Measurements from ENCODE around the gene MAP2K7. TPM values are rescaled to one million over a fixed set of nuclear protein-coding genes. Genes with fewer than 3 reads are reported as not detected.

Gene MAP2K7
- total RNA-seq, 1 experiment from 2014 or later: 54.0 TPM

DNA sequence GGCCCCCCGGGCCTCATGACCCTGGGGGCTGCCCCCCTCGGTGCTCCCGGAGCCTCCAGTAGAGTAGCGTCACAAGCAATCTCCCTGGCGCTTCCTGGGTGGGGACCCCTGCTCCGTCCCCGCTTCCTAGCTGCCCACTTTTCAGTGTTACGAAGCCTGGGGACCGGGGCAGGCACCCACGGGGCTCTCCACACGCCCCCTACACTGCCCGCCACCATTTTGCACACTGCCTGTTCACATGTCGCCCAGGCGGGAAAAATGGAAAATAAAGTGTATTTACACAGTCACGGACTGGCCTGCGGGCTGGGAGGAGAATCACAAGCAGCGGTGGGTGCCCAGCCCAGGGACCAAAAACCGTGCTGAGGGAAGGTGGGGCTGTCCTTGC lies 39.0 kb upstream of the MAP2K7 start:
- no peak overlapping the region for H3K27ac ChIP-seq
- H2AFZ ChIP-seq: no peak overlapping the region
- ChIA-PET POLR2A (ENCODE audit: unreplicated experiment) (no interaction called here), CTCF (no interaction called here)
- H3K9me2 ChIP-seq (ENCODE audit: insufficient read depth): no peaks in the 10 kb centered on the region
- H3K4me1 ChIP-seq (replicated peaks; ENCODE audit: insufficient read depth): peaks cover 10% of the 10 kb centered on the region
- H3K36me3 ChIP-seq (ENCODE audit: low read depth): no peaks in the 10 kb centered on the region
- H3K9me3 ChIP-seq (ENCODE audit: insufficient read depth, low read depth): no peaks in the 10 kb centered on the region
- H3F3A ChIP-seq (ENCODE audit: insufficient read depth, low read depth): peaks cover 35% of the 10 kb centered on the region
- H3K27me3 ChIP-seq (ENCODE audit: insufficient read depth, low read depth): no peaks in the 10 kb centered on the region
- DNase-seq: no peak
- H3K4me3 ChIP-seq: no peak overlapping the region
- TF ChIP-seq, protein P1, sequence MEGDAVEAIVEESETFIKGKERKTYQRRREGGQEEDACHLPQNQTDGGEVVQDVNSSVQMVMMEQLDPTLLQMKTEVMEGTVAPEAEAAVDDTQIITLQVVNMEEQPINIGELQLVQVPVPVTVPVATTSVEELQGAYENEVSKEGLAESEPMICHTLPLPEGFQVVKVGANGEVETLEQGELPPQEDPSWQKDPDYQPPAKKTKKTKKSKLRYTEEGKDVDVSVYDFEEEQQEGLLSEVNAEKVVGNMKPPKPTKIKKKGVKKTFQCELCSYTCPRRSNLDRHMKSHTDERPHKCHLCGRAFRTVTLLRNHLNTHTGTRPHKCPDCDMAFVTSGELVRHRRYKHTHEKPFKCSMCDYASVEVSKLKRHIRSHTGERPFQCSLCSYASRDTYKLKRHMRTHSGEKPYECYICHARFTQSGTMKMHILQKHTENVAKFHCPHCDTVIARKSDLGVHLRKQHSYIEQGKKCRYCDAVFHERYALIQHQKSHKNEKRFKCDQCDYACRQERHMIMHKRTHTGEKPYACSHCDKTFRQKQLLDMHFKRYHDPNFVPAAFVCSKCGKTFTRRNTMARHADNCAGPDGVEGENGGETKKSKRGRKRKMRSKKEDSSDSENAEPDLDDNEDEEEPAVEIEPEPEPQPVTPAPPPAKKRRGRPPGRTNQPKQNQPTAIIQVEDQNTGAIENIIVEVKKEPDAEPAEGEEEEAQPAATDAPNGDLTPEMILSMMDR (conservative IDR thresholded peaks at IDR 0.05): no peak
- no peak for TF ChIP-seq EZH2 (IDR thresholded peaks at IDR 0.05; ENCODE audit: low read depth)
- H3K79me2 ChIP-seq (ENCODE audit: low read depth): no peaks in the 10 kb centered on the region
- no peak overlapping the region for H3K4me2 ChIP-seq
- intact Hi-C loops (cut with micrococcal nuclease; ENCODE audit: unreplicated experiment): no loop called here
- no TSS peak for BruUV-seq (replicated peaks)
- H4K20me1 ChIP-seq (ENCODE audit: insufficient read depth): no peaks in the 10 kb centered on the region

DNA sequence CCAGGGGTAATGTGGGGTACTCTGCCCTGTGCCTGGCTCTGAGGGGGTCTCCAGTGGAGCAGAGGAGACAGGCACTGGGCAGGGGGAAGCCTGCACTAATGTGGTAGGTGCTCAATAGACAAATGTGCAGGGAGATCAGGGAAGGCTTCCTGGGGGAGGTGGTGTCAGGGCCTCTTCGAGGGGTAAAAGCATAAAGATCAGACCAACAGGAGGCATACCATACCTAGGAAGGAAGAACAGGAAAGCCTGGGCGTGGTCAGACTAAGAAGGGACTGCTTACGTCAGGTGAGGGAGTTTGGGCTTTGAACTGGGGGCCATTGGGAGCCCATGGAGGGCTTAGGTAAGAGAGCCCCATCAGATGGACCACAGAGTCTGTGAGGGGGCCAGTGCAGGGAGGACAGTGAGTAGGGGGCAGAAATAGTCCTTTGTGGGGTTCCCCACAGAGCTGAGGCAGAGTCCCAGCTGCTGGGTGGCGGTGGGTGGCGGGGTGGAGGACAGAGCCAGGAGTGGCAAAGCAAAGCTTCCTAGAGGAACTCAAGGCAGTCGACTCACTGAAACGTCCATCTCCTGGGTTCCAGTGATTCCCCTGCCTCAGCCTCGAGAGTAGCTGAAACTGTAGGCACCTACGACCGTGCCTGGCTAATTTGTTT lies 38.3 kb upstream of the MAP2K7 start:
- CTCF ChIA-PET: no interaction called here
- H3K36me3 ChIP-seq (ENCODE audit: low read depth): no peaks in the 10 kb centered on the region
- H3K79me2 ChIP-seq (ENCODE audit: low read depth): no peaks in the 10 kb centered on the region
- no peak overlapping the region for H3K4me3 ChIP-seq
- H3K9me2 ChIP-seq (ENCODE audit: insufficient read depth): no peaks in the 10 kb centered on the region
- H3K4me2 ChIP-seq: no peak overlapping the region
- TF ChIP-seq EZH2 (IDR thresholded peaks at IDR 0.05; ENCODE audit: low read depth): no peak
- TF ChIP-seq, protein P1 (conservative IDR thresholded peaks at IDR 0.05): no peak
- H2AFZ ChIP-seq: no peak overlapping the region
- H3K9me3 ChIP-seq (ENCODE audit: insufficient read depth, low read depth): no peaks in the 10 kb centered on the region
- POLR2A ChIA-PET (ENCODE audit: unreplicated experiment): interaction anchor here (0.7 kb wide), 1 partner anchor 32 kb away, joined by 3 read pairs; no protein-coding TSS in a partner anchor
- intact Hi-C loops (cut with micrococcal nuclease; ENCODE audit: unreplicated experiment): no loop called here
- H4K20me1 ChIP-seq (ENCODE audit: insufficient read depth): no peaks in the 10 kb centered on the region
- BruUV-seq (replicated peaks): no TSS peak
- H3K4me1 ChIP-seq (replicated peaks; ENCODE audit: insufficient read depth): peaks cover 10% of the 10 kb centered on the region
- peaks cover 35% of the 10 kb centered on the region for H3F3A ChIP-seq (ENCODE audit: insufficient read depth, low read depth)
- no peak overlapping the region for H3K27ac ChIP-seq
- no peaks in the 10 kb centered on the region for H3K27me3 ChIP-seq (ENCODE audit: insufficient read depth, low read depth)
- no peak for DNase-seq

DNA sequence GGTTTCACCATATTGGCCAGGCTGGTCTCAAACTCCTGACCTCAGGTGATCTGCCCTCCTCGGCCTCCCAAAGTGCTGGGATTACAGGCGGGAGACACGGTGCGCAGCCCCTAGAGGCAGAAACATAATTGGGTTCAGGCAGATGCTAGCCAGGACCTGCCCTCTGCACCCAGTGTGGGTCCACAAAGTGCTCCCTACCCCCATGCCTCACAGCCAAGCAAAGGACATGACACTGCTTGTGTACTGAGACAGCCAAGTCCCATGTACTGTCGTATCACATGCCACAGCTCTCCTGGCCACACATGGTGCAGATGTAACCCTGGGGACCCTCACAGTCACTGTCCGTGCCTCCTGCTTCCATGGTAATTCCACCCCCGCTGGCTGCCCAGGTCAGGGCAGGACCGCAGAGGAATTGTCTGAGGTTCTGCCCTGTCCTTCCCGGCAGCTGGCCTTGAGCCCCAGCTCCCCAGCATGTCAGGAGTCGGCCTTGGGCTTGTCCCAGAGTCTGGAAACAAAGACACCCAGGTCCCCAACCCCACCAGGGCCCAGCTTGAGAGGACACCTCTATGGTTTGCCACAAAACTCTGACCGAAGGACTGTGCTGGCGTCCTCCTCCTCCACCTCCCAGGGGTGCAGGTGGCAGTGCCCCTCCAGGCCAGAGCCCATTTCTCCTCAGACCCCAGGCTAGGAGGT lies 37.1 kb upstream of the MAP2K7 start:
- ChIA-PET CTCF (no interaction called here), POLR2A (ENCODE audit: unreplicated experiment) (no interaction called here)
- Histone ChIP-seq H3K27ac (no peak overlapping the region), H3K36me3 (ENCODE audit: low read depth) (no peaks in the 10 kb centered on the region), H3K4me1 (replicated peaks; ENCODE audit: insufficient read depth) (peaks cover 18% of the 10 kb centered on the region), H2AFZ (no peak overlapping the region), H3K4me2 (no peak overlapping the region), H3K9me3 (ENCODE audit: insufficient read depth, low read depth) (no peaks in the 10 kb centered on the region), H3K27me3 (ENCODE audit: insufficient read depth, low read depth) (no peaks in the 10 kb centered on the region), H3K4me3 (no peak overlapping the region), H4K20me1 (ENCODE audit: insufficient read depth) (no peaks in the 10 kb centered on the region), H3K79me2 (ENCODE audit: low read depth) (no peaks in the 10 kb centered on the region), H3F3A (ENCODE audit: insufficient read depth, low read depth) (peaks cover 36% of the 10 kb centered on the region), H3K9me2 (ENCODE audit: insufficient read depth) (no peaks in the 10 kb centered on the region)
- BruUV-seq (replicated peaks): no TSS peak
- intact Hi-C loops (cut with micrococcal nuclease; ENCODE audit: unreplicated experiment): no loop called here
- no peak for DNase-seq
- TF ChIP-seq, protein P1 (conservative IDR thresholded peaks at IDR 0.05): no peak
- no peak for TF ChIP-seq EZH2 (IDR thresholded peaks at IDR 0.05; ENCODE audit: low read depth)
